ENCODE measurements around the gene PRXL2A. TPM values are rescaled to one million over a fixed set of nuclear protein-coding genes. Genes with fewer than 3 reads are reported as not detected.

Gene PRXL2A
- total RNA-seq, 5 donors from 2014 or later (not counting 1 experiment from before 2014, with no cell fraction given) = 2.9 to 6.3 (median 5.2) TPM

DNA sequence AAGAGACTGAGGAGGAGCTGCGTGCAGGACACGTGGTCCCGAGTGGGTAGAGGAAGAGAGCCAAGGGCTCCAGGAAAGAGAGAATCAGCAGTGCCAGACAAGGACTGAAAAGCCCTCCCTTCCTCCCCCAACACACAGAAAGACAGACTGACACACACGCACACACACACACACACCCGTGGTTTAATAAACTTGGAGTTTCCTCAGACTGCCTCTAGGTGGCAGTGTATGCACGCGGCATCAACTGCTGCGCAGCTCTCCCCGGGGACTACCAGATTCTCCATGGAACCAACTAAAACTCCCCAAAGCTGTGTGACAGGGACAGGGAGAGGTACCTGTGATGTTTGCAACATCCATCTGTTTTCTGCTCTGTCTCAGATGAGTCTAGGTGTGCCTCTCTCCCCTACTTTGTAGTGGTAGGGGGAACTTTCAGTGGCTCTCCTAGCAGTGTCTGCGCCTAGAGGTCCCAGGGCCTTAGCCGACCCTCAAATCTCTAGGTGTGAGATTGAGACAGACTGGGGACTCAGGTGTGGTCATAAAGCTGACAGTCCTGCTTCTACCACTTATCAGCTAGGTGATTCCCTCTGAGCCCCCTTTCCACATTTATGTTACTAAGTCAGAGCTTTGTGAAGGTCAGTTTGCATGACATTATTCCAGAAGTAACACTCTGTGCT lies 36.4 kb downstream of the PRXL2A start:
- Mint-ChIP-seq H3K9me3 (no peaks in the 10 kb centered on the region), H3K36me3 (no peaks in the 10 kb centered on the region), H3K4me1 (peaks cover 47 to 63% (median 51%) of the 10 kb centered on the region in 3 donors), H3K27ac (peak overlapping the region; percentile 85 to 89), H3K4me3 (peak overlapping the region in 1 of 3 donors; percentile 66), H3K27me3 (no peaks in the 10 kb centered on the region)
- DNase-seq (peak in 17 of 35 experiments; percentile 32 to 85 (median 60)), ATAC-seq (replicated peaks in 1 of 4) (peak; percentile 78 to 86 (median 82))
- no peak overlapping the region for H3K4me3 ChIP-seq (ENCODE audit: control insufficient read depth in 1 of 2, extremely low read depth in 1 of 2, low read length in 1 of 2)
- H3K27ac ChIP-seq (ENCODE audit: low read length) = no peak overlapping the region
- H3K27me3 ChIP-seq (replicated peaks in 1 of 2; ENCODE audit: control insufficient read depth in 2 of 2, extremely low read depth in 1 of 2, insufficient read depth in 2 of 2, low read length in 1 of 2) = no peaks in the 10 kb centered on the region
- 0% methylated on average over 2 of the region's 11 CpGs for WGBS (ENCODE audit: insufficient coverage)
- CTCF ChIA-PET = interaction anchor here (0.5 to 5.2 kb wide), 27 partner anchors 8 to 218 kb away, joined by 3 to 109 read pairs (median 4); partner anchors contain the start of genes PRXL2A (in 1 of the 2) and TSPAN14 (in 1 of the 2)
- H3K36me3 ChIP-seq (ENCODE audit: control insufficient read depth in 2 of 2, extremely low read depth in 1 of 2, insufficient read depth in 1 of 2, low read length in 1 of 2) = no peaks in the 10 kb centered on the region
- no peaks in the 10 kb centered on the region for H3K9me3 ChIP-seq
- peaks cover 12 to 22% of the 10 kb centered on the region in 2 experiments for H3K4me1 ChIP-seq (ENCODE audit: control insufficient read depth in 1 of 2, extremely low read depth in 1 of 2, insufficient read depth in 2 of 2, low read length in 2 of 2)
- POLR2A ChIA-PET = interaction anchor here in 1 of 2 donors (1.0 kb wide), 1 partner anchor 67 kb away, joined by 3 read pairs; no protein-coding TSS in a partner anchor

DNA sequence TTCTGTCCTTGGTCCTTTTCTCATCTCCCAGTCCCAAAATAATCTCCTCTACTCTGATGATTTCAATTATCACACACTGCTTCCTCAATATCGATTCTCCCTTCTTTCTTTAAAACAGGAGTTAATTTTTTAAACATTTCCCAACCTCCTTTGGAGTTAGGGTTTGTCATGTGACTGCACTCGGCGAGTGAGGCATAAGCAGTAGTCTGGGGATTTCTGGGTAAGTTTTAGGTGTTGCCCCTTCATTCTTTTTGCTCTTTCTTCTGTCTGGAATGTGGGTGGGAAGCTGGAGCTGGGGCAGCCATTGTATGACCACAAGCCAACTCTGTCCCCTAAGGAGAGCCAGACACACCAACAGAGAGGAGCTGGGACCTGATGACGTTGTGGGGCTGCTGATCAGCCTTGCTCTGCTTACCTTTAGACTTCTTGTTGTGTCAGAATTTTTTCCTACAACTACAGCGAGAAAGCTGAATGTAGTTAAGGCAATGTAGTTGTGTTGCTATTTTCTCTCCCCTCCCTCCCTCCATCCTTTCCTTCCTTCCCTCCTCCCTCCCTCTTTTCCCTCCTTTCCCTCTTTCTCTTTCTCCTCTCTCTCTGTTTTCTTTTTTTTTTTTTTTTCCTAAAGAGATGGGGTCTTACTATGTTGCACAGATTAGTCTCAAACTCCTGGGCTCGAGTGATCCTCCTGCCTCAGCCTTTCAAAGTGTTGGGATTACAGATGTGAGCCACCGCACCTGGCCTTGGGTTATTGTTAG lies 39.3 kb downstream of the PRXL2A start:
- Mint-ChIP-seq H3K4me1 (peaks cover 47 to 63% (median 51%) of the 10 kb centered on the region in 3 donors), H3K36me3 (no peaks in the 10 kb centered on the region), H3K27ac (peak overlapping the region; percentile 68 to 69), H3K9me3 (no peaks in the 10 kb centered on the region), H3K4me3 (no peak overlapping the region), H3K27me3 (no peaks in the 10 kb centered on the region)
- CTCF ChIA-PET = interaction anchor here (0.6 to 4.1 kb wide), 9 partner anchors 13 to 177 kb away, joined by 3 to 24 read pairs (median 6); no protein-coding TSS in a partner anchor
- no peak overlapping the region for H3K4me3 ChIP-seq (ENCODE audit: control insufficient read depth in 1 of 2, extremely low read depth in 1 of 2, low read length in 1 of 2)
- H3K27me3 ChIP-seq (replicated peaks in 1 of 2; ENCODE audit: control insufficient read depth in 2 of 2, extremely low read depth in 1 of 2, insufficient read depth in 2 of 2, low read length in 1 of 2) = no peaks in the 10 kb centered on the region
- WGBS (ENCODE audit: insufficient coverage) = 20% methylated on average over 1 of the region's 7 CpGs
- no peaks in the 10 kb centered on the region for H3K9me3 ChIP-seq
- no peak overlapping the region for H3K27ac ChIP-seq (ENCODE audit: low read length)
- no peaks in the 10 kb centered on the region for H3K36me3 ChIP-seq (ENCODE audit: control insufficient read depth in 2 of 2, extremely low read depth in 1 of 2, insufficient read depth in 1 of 2, low read length in 1 of 2)
- H3K4me1 ChIP-seq (ENCODE audit: control insufficient read depth in 1 of 2, extremely low read depth in 1 of 2, insufficient read depth in 2 of 2, low read length in 2 of 2) = peaks cover 12 to 22% of the 10 kb centered on the region in 2 experiments
- POLR2A ChIA-PET = interaction anchor here (0.5 to 0.7 kb wide), 2 partner anchors 50 to 81 kb away, joined by 3 read pairs; no protein-coding TSS in a partner anchor
- ATAC-seq (replicated peaks in 1 of 4) (peak in 1 of 4 experiments; percentile 22), DNase-seq (no peak)

DNA sequence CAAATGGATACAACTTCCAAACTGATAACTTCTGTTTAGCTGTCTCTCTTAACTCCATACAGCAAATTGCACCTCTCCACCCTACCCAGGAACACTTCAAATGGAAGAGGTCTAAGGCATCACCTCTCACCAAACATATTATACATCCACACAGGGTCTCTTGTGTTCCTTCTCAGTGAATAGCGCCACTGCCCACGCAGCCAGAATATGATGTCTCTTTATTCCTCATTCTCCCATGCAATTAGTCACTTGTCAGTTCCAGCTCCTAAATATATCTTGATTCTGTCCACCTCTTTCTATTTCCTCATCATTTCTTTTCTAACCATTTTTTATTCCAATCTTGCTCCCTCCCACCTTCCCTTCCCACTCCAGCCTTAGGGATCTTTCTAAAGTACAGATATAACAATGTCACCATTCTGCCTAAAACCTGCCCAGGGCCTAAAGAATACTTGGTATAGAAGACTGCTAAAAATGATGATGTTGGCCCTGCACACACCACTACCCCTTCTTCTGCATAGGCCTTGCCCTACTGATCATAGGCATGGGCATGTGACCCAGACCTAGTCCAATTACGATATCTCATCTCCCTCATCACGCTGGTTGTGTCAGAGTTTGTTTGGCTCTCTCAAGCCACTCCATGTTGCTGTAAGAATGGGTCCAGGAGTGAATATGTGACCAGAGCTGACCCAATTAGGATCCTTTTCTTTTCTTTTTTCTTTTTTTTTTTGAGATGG lies 40.0 kb downstream of the PRXL2A start:
- Histone ChIP-seq H3K9me3 (no peaks in the 10 kb centered on the region), H3K4me1 (ENCODE audit: control insufficient read depth in 1 of 2, extremely low read depth in 1 of 2, insufficient read depth in 2 of 2, low read length in 2 of 2) (peaks cover 10 to 22% of the 10 kb centered on the region in 2 experiments), H3K27ac (ENCODE audit: low read length) (no peak overlapping the region), H3K27me3 (replicated peaks in 1 of 2; ENCODE audit: control insufficient read depth in 2 of 2, extremely low read depth in 1 of 2, insufficient read depth in 2 of 2, low read length in 1 of 2) (no peaks in the 10 kb centered on the region), H3K36me3 (ENCODE audit: control insufficient read depth in 2 of 2, extremely low read depth in 1 of 2, insufficient read depth in 1 of 2, low read length in 1 of 2) (no peaks in the 10 kb centered on the region), H3K4me3 (ENCODE audit: control insufficient read depth in 1 of 2, extremely low read depth in 1 of 2, low read length in 1 of 2) (no peak overlapping the region)
- DNase-seq (no peak), ATAC-seq (replicated peaks in 1 of 4) (no peak)
- no peaks in the 10 kb centered on the region for H3K9me3 Mint-ChIP-seq
- no peaks in the 10 kb centered on the region for H3K36me3 Mint-ChIP-seq
- H3K4me1 Mint-ChIP-seq = peaks cover 45 to 64% (median 49%) of the 10 kb centered on the region in 3 donors
- ChIA-PET POLR2A (interaction anchor here (0.5 to 0.7 kb wide), 2 partner anchors 50 to 80 kb away, joined by 3 read pairs; no protein-coding TSS in a partner anchor), CTCF (interaction anchor here (0.6 to 4.1 kb wide), 9 partner anchors 12 to 163 kb away, joined by 3 to 24 read pairs (median 6); partner anchors contain the start of gene PRXL2A (in 1 of the 2))
- H3K4me3 Mint-ChIP-seq = no peak overlapping the region
- peak overlapping the region; percentile 44 to 61 for H3K27ac Mint-ChIP-seq
- WGBS (ENCODE audit: insufficient coverage) = 95% methylated on average over 2 of the region's 4 CpGs
- no peaks in the 10 kb centered on the region for H3K27me3 Mint-ChIP-seq

DNA sequence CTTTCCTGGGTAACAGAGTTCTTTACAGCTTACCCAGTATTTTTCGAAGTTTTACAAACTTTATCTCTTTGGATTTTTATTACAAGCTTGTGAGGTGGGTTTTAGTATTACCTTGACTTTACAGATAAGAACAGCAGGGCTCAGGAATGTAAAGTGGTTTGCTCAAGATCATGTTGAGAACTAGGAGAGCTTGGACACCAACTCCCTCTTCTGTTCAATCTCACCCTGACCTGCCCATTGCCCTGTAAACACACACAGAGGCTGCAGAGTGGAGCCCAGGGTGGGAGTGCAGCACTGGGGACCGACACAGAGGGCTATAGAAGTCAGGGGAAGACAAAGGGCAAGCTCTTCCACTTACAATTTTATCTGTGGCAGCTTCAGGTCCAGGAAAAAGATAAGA lies 41.2 kb downstream of the PRXL2A start:
- H3K4me3 Mint-ChIP-seq = no peak overlapping the region
- ChIA-PET POLR2A (no interaction called here), CTCF (interaction anchor here (0.8 to 4.1 kb wide), 6 partner anchors 41 to 87 kb away, joined by 3 to 24 read pairs (median 4); partner anchors contain the start of gene PRXL2A (in 1 of the 2))
- no peaks in the 10 kb centered on the region for H3K9me3 Mint-ChIP-seq
- H3K27me3 Mint-ChIP-seq = no peaks in the 10 kb centered on the region
- Histone ChIP-seq H3K4me1 (ENCODE audit: control insufficient read depth in 1 of 2, extremely low read depth in 1 of 2, insufficient read depth in 2 of 2, low read length in 2 of 2) (peaks cover under 1 to 14% of the 10 kb centered on the region in 2 experiments), H3K4me3 (ENCODE audit: control insufficient read depth in 1 of 2, extremely low read depth in 1 of 2, low read length in 1 of 2) (no peak overlapping the region), H3K27ac (ENCODE audit: low read length) (no peak overlapping the region), H3K36me3 (ENCODE audit: control insufficient read depth in 2 of 2, extremely low read depth in 1 of 2, insufficient read depth in 1 of 2, low read length in 1 of 2) (no peaks in the 10 kb centered on the region), H3K9me3 (no peaks in the 10 kb centered on the region), H3K27me3 (replicated peaks in 1 of 2; ENCODE audit: control insufficient read depth in 2 of 2, extremely low read depth in 1 of 2, insufficient read depth in 2 of 2, low read length in 1 of 2) (no peaks in the 10 kb centered on the region)
- DNase-seq (no peak), ATAC-seq (replicated peaks in 1 of 4) (no peak)
- peak overlapping the region; percentile 57 to 64 for H3K27ac Mint-ChIP-seq
- no peaks in the 10 kb centered on the region for H3K36me3 Mint-ChIP-seq
- peaks cover 37 to 57% (median 41%) of the 10 kb centered on the region in 3 donors for H3K4me1 Mint-ChIP-seq
- WGBS (ENCODE audit: insufficient coverage) = no CpG with 5 or more reads among the region's 2 CpGs

DNA sequence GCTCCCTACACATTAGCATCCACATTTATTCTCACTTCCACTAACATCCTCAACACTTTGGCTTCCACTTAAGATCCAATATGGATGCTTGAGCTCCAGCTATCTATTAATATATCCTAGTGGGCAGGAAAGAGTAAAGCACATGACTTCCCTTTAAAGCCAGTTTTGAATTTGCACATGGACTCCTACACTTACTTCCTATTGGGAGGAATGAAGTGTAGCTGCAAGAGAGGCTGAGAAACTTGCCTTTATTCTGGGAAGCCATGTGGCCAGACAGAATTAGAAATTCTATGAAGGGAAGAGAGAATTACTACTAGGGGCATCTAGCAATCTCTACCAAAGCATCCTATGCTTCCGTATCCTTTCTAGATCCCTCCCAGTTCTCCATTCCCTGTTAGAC lies 42.8 kb downstream of the PRXL2A start:
- no CpG with 5 or more reads among the region's 1 CpG for WGBS (ENCODE audit: insufficient coverage)
- Mint-ChIP-seq H3K9me3 (no peaks in the 10 kb centered on the region), H3K27me3 (no peaks in the 10 kb centered on the region), H3K27ac (no peak overlapping the region), H3K4me1 (peaks cover 28 to 47% (median 35%) of the 10 kb centered on the region in 3 donors), H3K4me3 (no peak overlapping the region), H3K36me3 (peaks cover 4% of the 10 kb centered on the region)
- Histone ChIP-seq H3K9me3 (no peaks in the 10 kb centered on the region), H3K36me3 (ENCODE audit: control insufficient read depth in 2 of 2, extremely low read depth in 1 of 2, insufficient read depth in 1 of 2, low read length in 1 of 2) (no peaks in the 10 kb centered on the region), H3K4me3 (ENCODE audit: control insufficient read depth in 1 of 2, extremely low read depth in 1 of 2, low read length in 1 of 2) (no peak overlapping the region), H3K27me3 (replicated peaks in 1 of 2; ENCODE audit: control insufficient read depth in 2 of 2, extremely low read depth in 1 of 2, insufficient read depth in 2 of 2, low read length in 1 of 2) (no peaks in the 10 kb centered on the region), H3K27ac (ENCODE audit: low read length) (no peak overlapping the region), H3K4me1 (ENCODE audit: control insufficient read depth in 1 of 2, extremely low read depth in 1 of 2, insufficient read depth in 2 of 2, low read length in 2 of 2) (peaks cover 0 to 16% of the 10 kb centered on the region in 2 experiments)
- ChIA-PET CTCF (interaction anchor here (0.6 to 4.1 kb wide), 4 partner anchors 50 to 55 kb away, joined by 5 to 24 read pairs (median 8); no protein-coding TSS in a partner anchor), POLR2A (interaction anchor here in 1 of 2 donors (0.5 kb wide), 1 partner anchor 8 kb away, joined by 3 read pairs; no protein-coding TSS in a partner anchor)
- DNase-seq = no peak
- ATAC-seq (replicated peaks in 1 of 4) = no peak

Measured in T-cell (primary cell).